CD14-positive monocyte (primary cell): ENCODE measurements around the gene AHSG. TPM values are rescaled to one million over a fixed set of nuclear protein-coding genes. Genes with fewer than 3 reads are reported as not detected.

Source experiments
- DNase-seq, 3 donors: peaks; one replicate each; pipeline ENCODE4 v3.0.0-alpha.2; 2011 to 2022
- H2AFZ ChIP-seq: 2 replicates; pipeline ENCODE4 v1.6.0; 2012; ENCODE audit warnings: mild to moderate bottlenecking, low read depth, low read length, inconsistent platforms; ENCODE audit not compliant: insufficient read depth, poor library complexity, severe bottlenecking
- H3K27ac ChIP-seq, 2 donors: 1 replicate in 1 of 2; 2 replicates in 1 of 2; pipeline ENCODE4 v1.5.1; 2012 to 2013; ENCODE audit warnings: low read length in 2 of 2, control low read depth in 1 of 2, inconsistent platforms in 1 of 2, low read depth in 1 of 2, mild to moderate bottlenecking in 1 of 2
- H3K27me3 ChIP-seq, 2 donors: one replicate each; pipeline versions ENCODE4 v1.6.0 to v1.6.1; 2011 to 2013; ENCODE audit warnings: low read length in 2 of 2; ENCODE audit not compliant: control insufficient read depth in 2 of 2, insufficient read depth in 2 of 2
- H3K36me3 ChIP-seq, 2 donors: replicated peaks in 1 of 2; 1 replicate in 1 of 2; 2 replicates in 1 of 2; pipeline versions ENCODE4 v1.5.1 to v1.6.1; 2012 to 2013; ENCODE audit warnings: low read length in 2 of 2, control low read depth in 1 of 2, inconsistent platforms in 1 of 2, mild to moderate bottlenecking in 1 of 2; ENCODE audit not compliant: insufficient read depth in 2 of 2, control insufficient read depth in 1 of 2
- H3K4me1 ChIP-seq, 2 donors: 1 replicate in 1 of 2; 2 replicates in 1 of 2; pipeline versions ENCODE4 v1.5.1 to v1.6.1; 2012 to 2013; ENCODE audit warnings: low read length in 2 of 2, control low read depth in 1 of 2, inconsistent platforms in 1 of 2, mild to moderate bottlenecking in 1 of 2, moderate library complexity in 1 of 2; ENCODE audit not compliant: insufficient read depth in 2 of 2, control insufficient read depth in 1 of 2
- H3K4me2 ChIP-seq: replicated peaks from 2 replicates; pipeline ENCODE3; 2012; ENCODE audit warnings: low read length, moderate library complexity, mild to moderate bottlenecking; ENCODE audit not compliant: poor library complexity, severe bottlenecking; ENCODE audit errors: extremely low read depth
- H3K4me3 ChIP-seq, 3 experiments: fragments of 200-600 bp in 1 of 3; sonication (generic) in 1 of 3; replicated peaks in 1 of 3; 1 replicate in 2 of 3; 2 replicates in 1 of 3; pipeline ENCODE4 v1.5.1; 2011 to 2013; ENCODE audit warnings: low read length in 3 of 3, mild to moderate bottlenecking in 3 of 3, control low read depth in 2 of 3, low read depth in 2 of 3, inconsistent platforms in 1 of 3, moderate library complexity in 1 of 3
- H3K79me2 ChIP-seq: 2 replicates; pipeline ENCODE4 v1.6.0; 2012; ENCODE audit warnings: mild to moderate bottlenecking, control low read depth, inconsistent platforms, low read length, moderate library complexity; ENCODE audit not compliant: insufficient read depth
- H3K9ac ChIP-seq: 2 replicates; pipeline ENCODE4 v1.6.0; 2017; ENCODE audit warnings: low read length, mild to moderate bottlenecking; ENCODE audit not compliant: insufficient read depth, poor library complexity, severe bottlenecking
- H3K9me3 ChIP-seq, 2 donors: replicated peaks in 1 of 2; 1 replicate in 1 of 2; 2 replicates in 1 of 2; pipeline versions ENCODE4 v1.5.1 to v1.6.1; 2012 to 2013; ENCODE audit warnings: low read length in 2 of 2, control low read depth in 1 of 2; ENCODE audit not compliant: control insufficient read depth in 1 of 2, insufficient read depth in 1 of 2
- H4K20me1 ChIP-seq: 2 replicates; pipeline ENCODE4 v1.6.0; 2012; ENCODE audit warnings: mild to moderate bottlenecking, low read length, control low read depth, moderate library complexity; ENCODE audit not compliant: insufficient read depth
- H3K27ac Mint-ChIP-seq, 7 donors: one replicate each; pipeline ENCODE4 v1.8.0; 2020; ENCODE audit warnings: mild to moderate bottlenecking in 7 of 7, mixed read lengths in 7 of 7, moderate library complexity in 6 of 7, inconsistent platforms in 2 of 7
- H3K27me3 Mint-ChIP-seq, 3 donors: one replicate each; pipeline ENCODE4 v1.8.0; 2021 to 2022; ENCODE audit warnings: low read depth in 3 of 3, mild to moderate bottlenecking in 3 of 3, mixed read lengths in 3 of 3, moderate library complexity in 3 of 3, inconsistent platforms in 1 of 3
- H3K36me3 Mint-ChIP-seq, 2 donors: one replicate each; pipeline ENCODE4 v1.8.0; 2020; ENCODE audit warnings: mixed read lengths in 2 of 2, inconsistent platforms in 1 of 2, mild to moderate bottlenecking in 1 of 2
- H3K4me1 Mint-ChIP-seq: one replicate; pipeline ENCODE4 v1.8.0; 2020; ENCODE audit warnings: mild to moderate bottlenecking, mixed read lengths
- H3K4me3 Mint-ChIP-seq, 2 donors: one replicate each; pipeline ENCODE4 v1.8.0; 2020; ENCODE audit warnings: mild to moderate bottlenecking in 2 of 2, mixed read lengths in 2 of 2, moderate library complexity in 1 of 2
- H3K9me3 Mint-ChIP-seq, 7 donors: one replicate each; pipeline ENCODE4 v1.8.0; 2020 to 2022; ENCODE audit warnings: mixed read lengths in 7 of 7, mild to moderate bottlenecking in 6 of 7, moderate library complexity in 6 of 7, inconsistent platforms in 2 of 7
- WGBS: methylation state at CpG from one replicate; pipeline ENCODE4 v1.1.5; 2013; ENCODE audit warnings: missing lambda C conversion rate; ENCODE audit not compliant: insufficient coverage; 5-methylcytosine and 5-hydroxymethylcytosine counted together
- intact Hi-C, 2 donors: fragments of 100-400 bp; cut with micrococcal nuclease; formaldehyde crosslinking; loops; one replicate each; pipeline versions ENCODE4 v1.15.0 to v1.15.1; 2023
- polyA plus RNA-seq, 3 donors: library from polyadenylated mRNA; depleted of rRNA in 1 of 3; unstranded in 2 of 3; stranded (reverse) in 1 of 3; fragments of 300-500 nt in 2 of 3; fragments of >200 nt in 1 of 3; fragmentation: Illumina TruSeq in 2 of 3; gene quantifications; 1 replicate in 2 of 3; 2 replicates in 1 of 3; pipeline ENCODE4 v1.2.3, GENCODE V29; 2012 to 2021
- TF ChIP-seq, protein P1 (sequence below): fragments of 200-600 bp; IDR thresholded peaks from one replicate; pipeline ENCODE4 v1.8.0; 2022; ENCODE audit warnings: antibody characterized with exemption, mild to moderate bottlenecking

Gene AHSG
- polyA plus RNA-seq, 3 donors, result not detected

DNA sequence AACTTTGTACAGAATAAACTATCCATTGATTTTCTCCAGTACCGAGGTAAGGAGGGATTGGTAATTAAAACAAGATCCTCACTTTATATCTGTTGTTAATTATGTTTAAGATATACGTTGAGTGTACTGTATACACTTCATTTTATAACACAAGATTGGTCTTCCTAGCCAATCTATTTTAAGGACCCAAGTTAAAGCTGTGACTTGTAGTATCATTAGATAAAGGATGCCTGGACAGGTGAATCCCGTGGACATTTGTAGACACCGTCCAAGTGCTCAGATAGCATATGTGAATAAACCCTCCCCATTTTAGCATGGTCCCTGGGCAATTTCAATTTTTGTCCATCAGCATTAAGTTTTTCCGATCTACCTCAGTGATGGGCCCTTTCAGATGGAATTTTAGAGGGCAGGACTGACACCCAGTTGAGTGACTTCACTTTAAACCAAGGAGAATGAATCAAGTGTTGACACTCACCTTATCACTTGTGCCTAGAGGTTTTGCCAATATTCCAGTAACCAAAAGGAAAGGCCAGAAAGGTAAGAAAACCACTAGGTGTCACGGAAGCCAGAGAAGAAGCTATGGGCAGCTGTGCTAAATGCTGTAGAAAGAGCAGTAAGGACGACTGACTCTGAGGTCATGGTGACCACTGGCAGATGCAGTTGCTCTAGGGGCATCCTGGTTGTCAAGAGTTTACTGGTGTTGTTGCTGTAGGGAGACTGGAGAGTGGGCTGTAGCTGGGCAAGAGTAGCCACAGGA, 9.2 kb downstream of the AHSG start:
- Histone ChIP-seq H2AFZ (no peak overlapping the region), H3K27me3 (peaks cover 5 to 11% of the 10 kb centered on the region in 2 donors)

DNA sequence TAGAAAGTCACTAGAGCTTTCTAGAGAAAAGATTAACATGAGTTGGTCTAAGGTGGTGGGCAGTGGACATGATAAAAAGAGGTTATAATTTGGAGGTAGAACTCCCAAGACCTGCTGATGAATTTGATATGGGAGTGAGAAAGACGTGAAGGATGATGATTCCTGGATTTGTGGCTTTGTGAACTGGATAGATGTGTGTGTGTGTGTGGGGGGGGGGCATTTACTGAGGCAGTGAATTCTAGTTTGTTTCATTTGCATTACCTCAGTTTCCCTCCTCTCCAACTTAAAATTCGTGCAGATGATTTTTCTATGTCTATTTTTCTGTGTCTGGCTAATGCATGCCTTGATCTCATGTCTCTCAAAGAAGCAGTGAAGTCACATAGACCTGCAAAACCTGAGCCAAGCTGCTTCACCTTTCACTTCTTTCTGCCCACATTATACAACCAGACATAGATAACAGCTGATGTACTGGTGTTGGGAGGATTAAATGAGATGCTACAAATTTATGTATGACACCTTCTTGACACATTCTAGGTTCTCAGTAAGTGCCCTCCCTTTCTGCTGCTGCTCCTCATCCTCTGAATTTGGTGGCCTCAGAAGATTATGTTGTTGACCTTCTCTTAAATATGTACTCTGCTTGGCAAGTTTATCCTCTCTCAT, 9.9 kb downstream of the AHSG start:
- no peak overlapping the region for H3K27ac ChIP-seq
- no peak overlapping the region for H3K9ac ChIP-seq
- peaks cover 7 to 12% (median 8%) of the 10 kb centered on the region in 3 donors for H3K27me3 Mint-ChIP-seq
- no peaks in the 10 kb centered on the region for H3K79me2 ChIP-seq
- H3K4me3 Mint-ChIP-seq, result no peak overlapping the region
- no peak overlapping the region for H2AFZ ChIP-seq
- H4K20me1 ChIP-seq, result no peaks in the 10 kb centered on the region
- H3K9me3 Mint-ChIP-seq, result no peaks in the 10 kb centered on the region
- TF ChIP-seq, protein P1, sequence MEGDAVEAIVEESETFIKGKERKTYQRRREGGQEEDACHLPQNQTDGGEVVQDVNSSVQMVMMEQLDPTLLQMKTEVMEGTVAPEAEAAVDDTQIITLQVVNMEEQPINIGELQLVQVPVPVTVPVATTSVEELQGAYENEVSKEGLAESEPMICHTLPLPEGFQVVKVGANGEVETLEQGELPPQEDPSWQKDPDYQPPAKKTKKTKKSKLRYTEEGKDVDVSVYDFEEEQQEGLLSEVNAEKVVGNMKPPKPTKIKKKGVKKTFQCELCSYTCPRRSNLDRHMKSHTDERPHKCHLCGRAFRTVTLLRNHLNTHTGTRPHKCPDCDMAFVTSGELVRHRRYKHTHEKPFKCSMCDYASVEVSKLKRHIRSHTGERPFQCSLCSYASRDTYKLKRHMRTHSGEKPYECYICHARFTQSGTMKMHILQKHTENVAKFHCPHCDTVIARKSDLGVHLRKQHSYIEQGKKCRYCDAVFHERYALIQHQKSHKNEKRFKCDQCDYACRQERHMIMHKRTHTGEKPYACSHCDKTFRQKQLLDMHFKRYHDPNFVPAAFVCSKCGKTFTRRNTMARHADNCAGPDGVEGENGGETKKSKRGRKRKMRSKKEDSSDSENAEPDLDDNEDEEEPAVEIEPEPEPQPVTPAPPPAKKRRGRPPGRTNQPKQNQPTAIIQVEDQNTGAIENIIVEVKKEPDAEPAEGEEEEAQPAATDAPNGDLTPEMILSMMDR, result no peak
- intact Hi-C loops, result no loop called here
- H3K36me3 ChIP-seq, result no peaks in the 10 kb centered on the region
- H3K27ac Mint-ChIP-seq, result no peak overlapping the region
- no peaks in the 10 kb centered on the region for H3K36me3 Mint-ChIP-seq
- H3K4me2 ChIP-seq, result no peak overlapping the region
- H3K27me3 ChIP-seq, result peaks cover 2 to 4% of the 10 kb centered on the region in 2 donors
- H3K4me1 ChIP-seq, result no peaks in the 10 kb centered on the region
- no peaks in the 10 kb centered on the region for H3K9me3 ChIP-seq
- no CpG with 5 or more reads among the region's 2 CpGs for WGBS
- H3K4me1 Mint-ChIP-seq, result no peaks in the 10 kb centered on the region
- no peak for DNase-seq
- H3K4me3 ChIP-seq, result no peak overlapping the region

More for the DNA sequence above, 9.2 kb downstream of the AHSG start:
- WGBS, result 90% methylated on average over 3 of the region's 7 CpGs
- no peak overlapping the region for H3K4me3 ChIP-seq
- H3K4me3 Mint-ChIP-seq, result no peak overlapping the region
- intact Hi-C loops, result no loop called here
- H3K27me3 Mint-ChIP-seq, result peaks cover 14 to 15% (median 14%) of the 10 kb centered on the region in 3 donors
- H3K79me2 ChIP-seq, result no peaks in the 10 kb centered on the region
- H3K4me1 ChIP-seq, result peaks cover 3 to 4% of the 10 kb centered on the region in 2 donors
- H3K36me3 Mint-ChIP-seq, result no peaks in the 10 kb centered on the region
- H4K20me1 ChIP-seq, result no peaks in the 10 kb centered on the region
- H3K4me1 Mint-ChIP-seq, result peaks cover 5% of the 10 kb centered on the region
- no peaks in the 10 kb centered on the region for H3K9me3 ChIP-seq
- H3K27ac ChIP-seq, result no peak overlapping the region
- TF ChIP-seq, protein P1, result no peak
- no peaks in the 10 kb centered on the region for H3K36me3 ChIP-seq
- no peak overlapping the region for H3K4me2 ChIP-seq
- H3K27ac Mint-ChIP-seq, result no peak overlapping the region
- H3K9me3 Mint-ChIP-seq, result no peaks in the 10 kb centered on the region
- DNase-seq, result no peak
- no peak overlapping the region for H3K9ac ChIP-seq
